Panc1 (cell line): Measurements from ENCODE around the gene ZBTB9. TPM values are rescaled to one million over a fixed set of nuclear protein-coding genes. Genes with fewer than 3 reads are reported as not detected.

Source experiments
- ATAC-seq: fragments of 200-7000 bp; cut with Tn5 transposase; 2 replicates; pipeline ENCODE4 v1.9.1; 2020; ENCODE audit warnings: mild to moderate bottlenecking, moderate library complexity
- BruUV-seq: library from RNA; stranded (reverse); fragments of 400-500 nt; replicated peaks from 2 replicates; lab custom pipeline; 2021; lab: Mats Ljungman, UMichigan
- CTCF ChIA-PET: fragments of 300-600 bp; sonication (Branson Sonifier 250); formaldehyde crosslinking; loops from one replicate; lab custom pipeline; 2022; ENCODE audit warnings: antibody characterized with exemption; lab: Charles Lee
- POLR2A ChIA-PET: fragments of 300-600 bp; sonication (Branson Sonifier 250); formaldehyde crosslinking; loops from one replicate; lab custom pipeline; 2022; ENCODE audit warnings: antibody characterized with exemption; lab: Charles Lee
- DNase-seq: peaks from one replicate; pipeline ENCODE4 v3.0.0-alpha.2; 2010; ENCODE audit warnings: low read depth, low spot score
- H3K27ac ChIP-seq: 2 replicates; pipeline ENCODE4 v1.5.1; 2011; ENCODE audit warnings: mild to moderate bottlenecking, low read length, inconsistent platforms
- H3K27me3 ChIP-seq: fragments of 200-500 bp; sonication (Bioruptor generic); 2 replicates; pipeline ENCODE4 v1.6.0; 2014; ENCODE audit warnings: low read length, inconsistent platforms; ENCODE audit not compliant: control insufficient read depth, insufficient read depth
- H3K36me3 ChIP-seq: fragments of 200-500 bp; sonication (Bioruptor generic); 2 replicates; pipeline ENCODE4 v1.5.1; 2014; ENCODE audit warnings: inconsistent platforms, mild to moderate bottlenecking, low read length, moderate library complexity; ENCODE audit not compliant: control insufficient read depth, insufficient read depth
- H3K4me1 ChIP-seq: 2 replicates; pipeline ENCODE4 v1.5.1; 2011; ENCODE audit warnings: inconsistent platforms, mild to moderate bottlenecking, low read length, moderate library complexity; ENCODE audit not compliant: control insufficient read depth, insufficient read depth
- H3K4me3 ChIP-seq, 2 experiments: 2 replicates each; pipeline ENCODE4 v1.5.1; 2011 to 2012; ENCODE audit warnings: low read depth in 2 of 2, low read length in 2 of 2, mild to moderate bottlenecking in 2 of 2, inconsistent platforms in 1 of 2, moderate library complexity in 1 of 2
- H3K9me3 ChIP-seq: fragments of 200-500 bp; sonication (Bioruptor generic); 2 replicates; pipeline ENCODE4 v1.5.1; 2014; ENCODE audit warnings: low read depth, mild to moderate bottlenecking, inconsistent platforms, low read length, moderate library complexity; ENCODE audit not compliant: control insufficient read depth, insufficient read depth
- CTCF ChIP-seq: fragments of 450-650 bp; IDR thresholded peaks from 2 replicates; pipeline ENCODE4 v1.5.1; 2017; ENCODE audit warnings: mild to moderate bottlenecking
- POLR2AphosphoS5 ChIP-seq: IDR thresholded peaks from 2 replicates; pipeline ENCODE4 v1.6.1; 2012; ENCODE audit warnings: mild to moderate bottlenecking, low read depth, low read length, moderate library complexity
- REST ChIP-seq, 2 experiments: IDR thresholded peaks; 2 replicates each; pipeline ENCODE4 v1.6.1; 2011 to 2012; ENCODE audit warnings: low read depth in 2 of 2, control low read depth in 1 of 2, low read length in 1 of 2, mild to moderate bottlenecking in 1 of 2, moderate library complexity in 1 of 2; ENCODE audit not compliant: insufficient read depth in 1 of 2
- SIN3A ChIP-seq: IDR thresholded peaks from 2 replicates; pipeline ENCODE4 v1.6.1; 2012; ENCODE audit warnings: low read depth, mild to moderate bottlenecking, low read length, moderate library complexity, borderline replicate concordance; ENCODE audit not compliant: insufficient read depth
- TCF7L2 ChIP-seq: IDR thresholded peaks from 2 replicates; pipeline ENCODE4 v1.6.1; 2011; ENCODE audit warnings: mild to moderate bottlenecking, low read depth, low read length, inconsistent platforms
- in situ Hi-C: cut with HindIII; loops from 2 replicates; pipeline ENCODE4 v1.10.0; 2016; ENCODE audit warnings: low sequenced_read_pairs, low pct_unique_long_range_greater_than_20kb
- intact Hi-C: fragments of 100-400 bp; cut with micrococcal nuclease; formaldehyde crosslinking; loops from one replicate; pipeline ENCODE4 v1.10.0; 2022; ENCODE audit not compliant: unreplicated experiment
- total RNA-seq: library from RNA; stranded (reverse); gene quantifications from one replicate; pipeline ENCODE4 v1.2.1, GENCODE V29; 2021; ENCODE audit not compliant: unreplicated experiment

The ZBTB9 gene
- total RNA-seq, 1 experiment from 2014 or later = 17.6 TPM

GRCh38 chr6:33466075-33466735, 11.8 kb downstream of the ZBTB9 start:
- no peaks in the 10 kb centered on the region for H3K4me1 ChIP-seq
- CTCF ChIA-PET = no interaction called here

GRCh38 chr6:33467091-33467490, 12.7 kb downstream of the ZBTB9 start:
- H3K4me1 ChIP-seq = no peaks in the 10 kb centered on the region
- DNase-seq = no peak
- intact Hi-C loops (no loop called here), in situ Hi-C loops (no loop called here)
- POLR2A ChIA-PET = no interaction called here
- BruUV-seq = no TSS peak
- TF ChIP-seq POLR2AphosphoS5 (no peak), SIN3A (no peak), REST (IDR thresholded peaks at IDR 0.05; ENCODE audit: insufficient read depth in 1 of 2, low read depth in 2 of 2, low read length in 1 of 2) (no peak), TCF7L2 (no peak)
- no peaks in the 10 kb centered on the region for H3K27me3 ChIP-seq
- ATAC-seq = no peak
- H3K36me3 ChIP-seq = no peaks in the 10 kb centered on the region
- H3K4me3 ChIP-seq = no peak overlapping the region
- no peaks in the 10 kb centered on the region for H3K9me3 ChIP-seq
- no peak overlapping the region for H3K27ac ChIP-seq
- CTCF ChIA-PET = no interaction called here

More at GRCh38 chr6:33466075-33466735, 11.8 kb downstream of the ZBTB9 start:
- Histone ChIP-seq H3K27ac (no peak overlapping the region), H3K36me3 (no peaks in the 10 kb centered on the region), H3K9me3 (no peaks in the 10 kb centered on the region), H3K27me3 (no peaks in the 10 kb centered on the region), H3K4me3 (no peak overlapping the region)
- no peak for ATAC-seq
- intact Hi-C loops = no loop called here
- in situ Hi-C loops = no loop called here
- POLR2A ChIA-PET = no interaction called here
- TF ChIP-seq POLR2AphosphoS5 (no peak), SIN3A (no peak), TCF7L2 (no peak), REST (IDR thresholded peaks at IDR 0.05; ENCODE audit: insufficient read depth in 1 of 2, low read depth in 2 of 2, low read length in 1 of 2) (no peak), CTCF (no peak)
- no peak for DNase-seq
- no TSS peak for BruUV-seq
